ENCODE results near the gene LAMC2.

- TF ChIP-seq, protein P1, sequence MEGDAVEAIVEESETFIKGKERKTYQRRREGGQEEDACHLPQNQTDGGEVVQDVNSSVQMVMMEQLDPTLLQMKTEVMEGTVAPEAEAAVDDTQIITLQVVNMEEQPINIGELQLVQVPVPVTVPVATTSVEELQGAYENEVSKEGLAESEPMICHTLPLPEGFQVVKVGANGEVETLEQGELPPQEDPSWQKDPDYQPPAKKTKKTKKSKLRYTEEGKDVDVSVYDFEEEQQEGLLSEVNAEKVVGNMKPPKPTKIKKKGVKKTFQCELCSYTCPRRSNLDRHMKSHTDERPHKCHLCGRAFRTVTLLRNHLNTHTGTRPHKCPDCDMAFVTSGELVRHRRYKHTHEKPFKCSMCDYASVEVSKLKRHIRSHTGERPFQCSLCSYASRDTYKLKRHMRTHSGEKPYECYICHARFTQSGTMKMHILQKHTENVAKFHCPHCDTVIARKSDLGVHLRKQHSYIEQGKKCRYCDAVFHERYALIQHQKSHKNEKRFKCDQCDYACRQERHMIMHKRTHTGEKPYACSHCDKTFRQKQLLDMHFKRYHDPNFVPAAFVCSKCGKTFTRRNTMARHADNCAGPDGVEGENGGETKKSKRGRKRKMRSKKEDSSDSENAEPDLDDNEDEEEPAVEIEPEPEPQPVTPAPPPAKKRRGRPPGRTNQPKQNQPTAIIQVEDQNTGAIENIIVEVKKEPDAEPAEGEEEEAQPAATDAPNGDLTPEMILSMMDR (IDR thresholded peaks at IDR 0.05; ENCODE audit: low read length) = no peak
- TF ChIP-seq EZH2 (optimal IDR thresholded peaks at IDR 0.05; ENCODE audit: low read depth, low read length) (no peak), EZH2phosphoT487 (IDR thresholded peaks at IDR 0.05; ENCODE audit: low read length) (no peak)
Observed at GRCh38 chr1:183214021-183214970, 28.2 kb downstream of the LAMC2 start.

All from MM.1S (cell line).